Heart right ventricle (tissue), 16 donors: ENCODE data around the gene TMC5. TPM values are rescaled to one million over a fixed set of nuclear protein-coding genes. Genes with fewer than 3 reads are reported as not detected.
"Not testable (repeated sequence)": the region's sequence is repeated elsewhere in the genome, so short reads cannot be mapped to it uniquely, and the experiment has no call there.

Experiments
- ATAC-seq, 8 donors: fragments of 200-7000 bp; cut with Tn5 transposase; one replicate each; pipeline ENCODE4 v1.9.1; 2020; ENCODE audit warnings: mild to moderate bottlenecking in 8 of 8, moderate library complexity in 8 of 8, moderate number of reproducible peaks in 1 of 8
- DNase-seq, 2 donors: peaks; one replicate each; pipeline ENCODE4 v3.0.0-alpha.2; 2020
- H3K27ac ChIP-seq, 10 donors: fragments of 200-600 bp; sonication (generic) in 2 of 10; one replicate each; pipeline versions ENCODE4 v1.5.0 to v1.8.0; 2020 to 2022; ENCODE audit warnings: mild to moderate bottlenecking in 3 of 10
- H3K27me3 ChIP-seq, 7 donors: fragments of 200-600 bp; one replicate each; pipeline ENCODE4 v1.8.0; 2021 to 2022; ENCODE audit warnings: mild to moderate bottlenecking in 2 of 7
- H3K36me3 ChIP-seq, 9 donors: fragments of 200-600 bp; sonication (generic) in 1 of 9; one replicate each; pipeline versions ENCODE4 v1.5.0 to v1.8.0; 2020 to 2022; ENCODE audit warnings: mild to moderate bottlenecking in 2 of 9
- H3K4me1 ChIP-seq, 9 donors: fragments of 200-600 bp; sonication (generic) in 1 of 9; one replicate each; pipeline versions ENCODE4 v1.5.0 to v1.8.0; 2020 to 2022; ENCODE audit warnings: mild to moderate bottlenecking in 4 of 9
- H3K4me3 ChIP-seq, 10 donors: fragments of 200-600 bp; sonication (generic) in 2 of 10; one replicate each; pipeline versions ENCODE4 v1.5.0 to v1.8.0; 2020 to 2022; ENCODE audit warnings: mild to moderate bottlenecking in 7 of 10, moderate library complexity in 2 of 10
- H3K9me3 ChIP-seq, 11 donors: fragments of 200-600 bp in 10 of 11; sonication (generic) in 2 of 11; one replicate each; pipeline versions ENCODE4 v1.5.0 to v1.8.0; 2013 to 2022; ENCODE audit warnings: mild to moderate bottlenecking in 2 of 11, control low read depth in 1 of 11, moderate library complexity in 1 of 11
- WGBS, 2 donors: extraction: QIAGEN DNeasy Blood & Tissue Kit; methylation state at CpG; one replicate each; pipeline ENCODE4 v1.1.7; 2013; ENCODE audit warnings: inconsistent platforms in 1 of 2; 5-methylcytosine and 5-hydroxymethylcytosine counted together
- intact Hi-C, 10 donors: fragments of 100-400 bp; cut with DNase I; formaldehyde crosslinking; loops; one replicate each; pipeline versions ENCODE4 v1.11.1 to v1.14.2; 2022
- polyA plus RNA-seq, 2 donors: library from polyadenylated mRNA; stranded (reverse); fragments of 200-250 nt; gene quantifications; one replicate each; pipeline ENCODE4 v1.2.3, GENCODE V29; 2013
- total RNA-seq, 10 donors: library from RNA; stranded (reverse); fragmentation: NEBNext Ultra II Directional in 3 of 10; extraction: Animal tissue kit (Norgen Biotek cat#: 25700) in 3 of 10; gene quantifications; one replicate each; pipeline versions ENCODE4 v1.2.1 to v1.2.4, GENCODE V29; 2021 to 2023
- TF ChIP-seq, protein P1 (sequence below), 9 donors: fragments of 200-600 bp; sonication (generic) in 2 of 9; IDR thresholded peaks; one replicate each; pipeline versions ENCODE4 v1.5.0 to v1.8.0; 2021 to 2022; ENCODE audit warnings: antibody characterized with exemption in 9 of 9, mild to moderate bottlenecking in 5 of 9, moderate library complexity in 1 of 9
- donor health status: Arrhythmogenic right ventricular cardiomyopathy.
- donor health status: ischemic (EF 13 %, LVEDD 7.1; RV severe dilation, severe dysfunction).
- donor health status: healthy with polysubstance abuse.
- donor health status: DM: no; HTN: yes; CAD: no.
- donor health status: DM: no; HTN: no; CAD: no.
- donor health status: ischemic (EF 25% LVEDD 6.9; RV normal size, moderate dysfunction).
- donor health status: ischemic (EF 25% LVEDD 5.7; RV mildly dilated, moderate dysfunction).
- donor health status: healthy.
- donor health status: DM: yes; HTN: yes; CAD: no.
- donor health status: Ischemic cardiomyopathy.
- donor health status: ischemic (EF 35%, LVEDD 5.7; RV mildly dilated, moderate dysfunction).
- donor health status: nonischemic (EF 11% LVEDD 7.7; RV severe dilation, severe dysfunction).
- donor health status: DM: yes; HTN: yes; CAD: no.
- donor health status: PGD.
- donor health status: ischemic (EF 29% LVEDD 5.4; RV normal size, mild dysfunction).
- donor health status: nonischemic (EF 23%, LVEDD 6.1; RV moderate dilation, normal function).

TMC5 gene
- total and polyA plus RNA-seq, 12 donors = under 0.01 to 0.13 (median 0.10) TPM; not detected in 8

DNA sequence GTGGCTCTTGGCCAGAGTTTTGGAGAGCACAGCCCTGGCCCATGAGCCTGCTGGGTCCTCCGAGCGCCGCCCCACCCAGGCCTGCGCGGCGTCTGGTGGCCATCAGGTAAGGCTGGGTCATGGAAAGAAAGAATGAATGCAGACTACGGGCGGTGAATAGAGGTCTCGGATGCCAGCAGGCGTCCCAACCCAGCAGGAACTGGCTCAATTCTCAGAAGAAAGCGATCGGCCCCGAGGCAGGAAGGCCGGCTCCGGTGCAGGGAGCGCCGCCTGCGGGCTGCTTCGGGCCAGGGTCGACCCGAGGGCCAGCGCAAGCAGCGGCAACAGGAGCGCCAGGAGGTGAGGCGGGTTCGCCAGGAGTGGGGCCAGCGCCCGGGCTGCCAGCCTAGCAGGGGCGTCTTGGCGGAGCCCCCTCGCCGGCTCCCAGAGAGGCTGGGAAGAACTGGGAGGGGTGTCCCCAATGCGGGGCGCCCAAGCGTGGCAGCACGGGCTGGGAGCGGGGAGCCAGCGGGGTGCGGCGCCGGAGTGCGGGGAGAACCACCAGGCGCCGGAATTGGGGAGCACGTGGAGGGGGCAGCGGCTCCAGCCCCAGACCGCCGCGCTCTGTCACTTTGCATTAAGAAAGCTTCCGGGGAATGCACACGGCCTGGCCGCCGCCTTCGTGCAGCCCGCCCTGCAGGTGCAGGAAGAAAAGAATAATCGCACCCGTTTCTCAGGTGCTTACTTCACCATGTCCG lies 7.1 kb upstream of the TMC5 start:
- intact Hi-C loops = no loop called here
- H3K4me1 ChIP-seq = peaks cover 0 to 11% (median 8%) of the 10 kb centered on the region in 9 donors
- peak overlapping the region in 8 of 10 donors; percentile 15 to 41 (median 30) for H3K4me3 ChIP-seq
- WGBS, 2 donors = 1 to 3% methylated on average over 58 of the region's 58 CpGs
- peaks cover 0 to 16% (median 9%) of the 10 kb centered on the region in 11 donors for H3K9me3 ChIP-seq
- DNase-seq = peak in 1 of 2 donors; percentile 9
- peak in 1 of 8 donors; percentile 29 for ATAC-seq
- H3K36me3 ChIP-seq = no peaks in the 10 kb centered on the region
- TF ChIP-seq, protein P1, sequence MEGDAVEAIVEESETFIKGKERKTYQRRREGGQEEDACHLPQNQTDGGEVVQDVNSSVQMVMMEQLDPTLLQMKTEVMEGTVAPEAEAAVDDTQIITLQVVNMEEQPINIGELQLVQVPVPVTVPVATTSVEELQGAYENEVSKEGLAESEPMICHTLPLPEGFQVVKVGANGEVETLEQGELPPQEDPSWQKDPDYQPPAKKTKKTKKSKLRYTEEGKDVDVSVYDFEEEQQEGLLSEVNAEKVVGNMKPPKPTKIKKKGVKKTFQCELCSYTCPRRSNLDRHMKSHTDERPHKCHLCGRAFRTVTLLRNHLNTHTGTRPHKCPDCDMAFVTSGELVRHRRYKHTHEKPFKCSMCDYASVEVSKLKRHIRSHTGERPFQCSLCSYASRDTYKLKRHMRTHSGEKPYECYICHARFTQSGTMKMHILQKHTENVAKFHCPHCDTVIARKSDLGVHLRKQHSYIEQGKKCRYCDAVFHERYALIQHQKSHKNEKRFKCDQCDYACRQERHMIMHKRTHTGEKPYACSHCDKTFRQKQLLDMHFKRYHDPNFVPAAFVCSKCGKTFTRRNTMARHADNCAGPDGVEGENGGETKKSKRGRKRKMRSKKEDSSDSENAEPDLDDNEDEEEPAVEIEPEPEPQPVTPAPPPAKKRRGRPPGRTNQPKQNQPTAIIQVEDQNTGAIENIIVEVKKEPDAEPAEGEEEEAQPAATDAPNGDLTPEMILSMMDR (IDR thresholded peaks at IDR 0.05) = peak in 3 of 9 donors; percentile 17 to 44 (median 26)
- H3K27ac ChIP-seq = no peak overlapping the region
- H3K27me3 ChIP-seq = peaks cover 5 to 81% (median 67%) of the 10 kb centered on the region in 7 donors

DNA sequence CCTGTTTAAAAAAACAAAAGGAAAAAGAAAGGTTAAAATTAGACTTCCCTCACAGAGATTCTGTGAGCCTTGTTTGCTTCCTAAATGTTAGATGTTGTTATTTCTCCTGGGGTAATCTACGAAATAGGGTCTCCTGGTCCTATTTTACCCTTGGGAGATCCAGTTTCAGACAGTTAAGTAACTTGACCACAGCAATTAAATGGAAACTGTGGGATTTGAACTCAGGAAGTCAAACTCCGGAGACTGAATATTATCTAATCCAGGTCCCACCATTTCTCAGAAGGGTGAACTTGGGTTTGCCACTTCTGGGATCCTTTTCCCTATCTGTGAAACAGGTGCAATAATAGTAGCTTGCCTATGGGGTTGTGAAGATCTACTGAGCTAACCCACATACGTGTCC lies 6.4 kb upstream of the TMC5 start:
- 49 to 52% methylated on average over 3 of the region's 3 CpGs for WGBS, 2 donors
- TF ChIP-seq, protein P1 (IDR thresholded peaks at IDR 0.05) = no peak
- H3K36me3 ChIP-seq = no peaks in the 10 kb centered on the region
- H3K9me3 ChIP-seq = peaks cover 0 to 16% (median 9%) of the 10 kb centered on the region in 11 donors
- DNase-seq (no peak), ATAC-seq (no peak)
- H3K4me3 ChIP-seq = no peak overlapping the region
- peaks cover 5 to 86% (median 71%) of the 10 kb centered on the region in 7 donors for H3K27me3 ChIP-seq
- H3K27ac ChIP-seq = no peak overlapping the region
- H3K4me1 ChIP-seq = peaks cover 0 to 11% (median 8%) of the 10 kb centered on the region in 9 donors
- intact Hi-C loops = no loop called here

DNA sequence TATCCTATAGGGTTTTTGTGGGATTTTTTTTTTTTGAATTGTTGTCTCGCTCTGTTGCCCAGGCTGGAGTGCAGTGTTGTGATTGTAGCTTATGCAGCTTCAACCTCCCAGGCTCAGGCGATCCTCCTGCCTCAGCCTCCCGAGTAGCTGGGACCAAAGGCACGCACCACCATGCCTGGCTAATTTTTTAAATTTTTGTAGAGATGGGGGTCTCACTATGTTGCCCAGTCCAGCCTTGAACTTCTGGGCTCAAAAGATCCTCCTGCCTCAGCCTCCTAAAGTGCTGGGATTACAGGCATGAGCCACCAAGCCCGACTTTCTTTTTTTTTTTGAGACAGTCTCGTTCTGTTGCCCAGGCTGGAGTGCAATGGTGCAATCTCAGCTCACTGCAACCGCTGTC lies 5.6 kb upstream of the TMC5 start:
- H3K27ac ChIP-seq, DNase-seq, H3K36me3 ChIP-seq, ATAC-seq, intact Hi-C loops, H3K4me3 ChIP-seq: not testable (repeated sequence)
- Histone ChIP-seq H3K9me3 (peaks cover 0 to 12% (median 6%) of the 10 kb centered on the region in 11 donors), H3K27me3 (peaks cover 5 to 86% (median 73%) of the 10 kb centered on the region in 7 donors), H3K4me1 (peaks cover 0 to 11% (median 8%) of the 10 kb centered on the region in 9 donors)
- WGBS, 2 donors = 92 to 95% methylated on average over 7 of the region's 7 CpGs

DNA sequence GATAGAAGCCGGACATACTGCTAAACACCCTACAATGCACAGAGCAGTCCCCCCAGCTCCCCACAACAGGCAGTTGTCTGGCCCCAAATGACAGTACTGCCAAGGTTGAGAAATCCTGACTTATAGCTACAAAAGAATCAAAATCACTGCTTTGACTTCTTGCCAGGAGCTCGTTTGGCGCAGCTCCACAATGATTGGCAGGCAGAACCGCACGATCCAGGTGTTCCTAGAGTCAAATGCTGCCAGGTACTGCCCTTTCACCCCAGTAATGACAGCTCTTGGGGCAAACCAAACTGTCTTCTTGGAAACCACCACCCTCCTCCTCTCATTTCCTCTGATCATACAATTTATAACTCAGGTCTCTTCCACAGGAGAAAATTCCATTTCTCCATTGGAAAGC lies 2.2 kb upstream of the TMC5 start:
- no peaks in the 10 kb centered on the region for H3K9me3 ChIP-seq
- ATAC-seq = no peak
- DNase-seq = no peak
- intact Hi-C loops = no loop called here
- no peak overlapping the region for H3K27ac ChIP-seq
- TF ChIP-seq, protein P1 (IDR thresholded peaks at IDR 0.05) = no peak
- WGBS, 2 donors = 58 to 82% methylated on average over 5 of the region's 5 CpGs
- H3K27me3 ChIP-seq = peaks cover 5 to 82% (median 63%) of the 10 kb centered on the region in 7 donors
- peaks cover 0 to 8% (median 7%) of the 10 kb centered on the region in 9 donors for H3K4me1 ChIP-seq
- no peak overlapping the region for H3K4me3 ChIP-seq
- no peaks in the 10 kb centered on the region for H3K36me3 ChIP-seq

DNA sequence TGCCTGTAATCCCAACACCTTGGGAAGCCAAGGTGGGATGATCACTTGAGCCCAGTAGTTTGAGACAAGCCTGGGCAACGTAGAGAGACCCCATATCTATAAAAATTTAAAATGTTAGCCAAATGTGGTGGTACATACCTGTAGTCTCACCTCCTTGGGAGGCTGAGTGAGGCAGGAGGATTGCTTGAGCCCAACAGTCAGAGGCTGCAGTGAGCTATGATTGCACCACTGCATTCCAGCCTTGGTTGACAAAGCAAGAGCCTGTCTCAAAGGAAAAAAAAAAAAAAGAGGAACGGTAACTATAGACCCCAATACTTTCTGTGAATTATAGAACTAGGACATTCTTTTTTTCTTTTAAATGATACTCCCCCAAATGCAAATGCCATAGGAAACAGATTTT lies 1.8 kb upstream of the TMC5 start:
- Histone ChIP-seq H3K9me3 (no peaks in the 10 kb centered on the region), H3K36me3 (no peaks in the 10 kb centered on the region), H3K27ac (no peak overlapping the region), H3K4me1 (peaks cover 0 to 3% (median 2%) of the 10 kb centered on the region in 9 donors), H3K4me3 (no peak overlapping the region), H3K27me3 (peaks cover 5 to 78% (median 59%) of the 10 kb centered on the region in 7 donors)
- TF ChIP-seq, protein P1 (IDR thresholded peaks at IDR 0.05) = no peak
- WGBS, 2 donors = 74 to 79% methylated on average over 2 of the region's 2 CpGs
- DNase-seq = no peak
- intact Hi-C loops = no loop called here
- ATAC-seq = no peak
